Body of pancreas (tissue), 4 donors: ENCODE measurements around the gene NOA1.

Experiments
- CTCF ChIP-seq, 7 experiments: fragments of 450-650 bp in 4 of 7; fragments of 200-600 bp in 3 of 7; sonication (generic) in 3 of 7; IDR thresholded peaks; one replicate each; pipeline ENCODE4 v1.5.1; 2016 to 2019; ENCODE audit warnings: antibody characterized with exemption in 7 of 7
- POLR2A ChIP-seq, 3 donors: fragments of 450-650 bp; IDR thresholded peaks; one replicate each; pipeline ENCODE4 v1.6.1; 2016; ENCODE audit warnings: antibody characterized with exemption in 3 of 3, mild to moderate bottlenecking in 2 of 3

- no peak for TF ChIP-seq CTCF (IDR thresholded peaks at IDR 0.05)
- no peak for TF ChIP-seq POLR2A (IDR thresholded peaks at IDR 0.05)
These were observed 2.1 kb upstream of the NOA1 start for GRCh38 chr4:56979421-56980072.
